GM23248 (cell line): Measurements from ENCODE around the gene PIK3C2B. TPM values are rescaled to one million over a fixed set of nuclear protein-coding genes. Genes with fewer than 3 reads are reported as not detected.

Source experiments
- DNase-seq: peaks from one replicate; pipeline ENCODE4 v3.0.0-alpha.2; 2015
- H2AFZ ChIP-seq: fragments of 200-600 bp; sonication (generic); 2 replicates; pipeline ENCODE4 v1.6.1; 2016; ENCODE audit warnings: antibody characterized with exemption
- H3F3A ChIP-seq: fragments of 200-600 bp; sonication (generic); 2 replicates; pipeline ENCODE4 v1.6.1; 2016; ENCODE audit warnings: mild to moderate bottlenecking, antibody characterized with exemption, mixed run types; ENCODE audit not compliant: insufficient read depth
- H3K27ac ChIP-seq: fragments of 200-600 bp; sonication (generic); 2 replicates; pipeline ENCODE4 v1.5.1; 2016; ENCODE audit warnings: mild to moderate bottlenecking
- H3K27me3 ChIP-seq: fragments of 200-600 bp; sonication (generic); replicated peaks from 2 replicates; pipeline ENCODE4 v1.6.1; 2016; ENCODE audit warnings: mild to moderate bottlenecking; ENCODE audit not compliant: insufficient read depth
- H3K36me3 ChIP-seq: fragments of 200-600 bp; sonication (generic); 2 replicates; pipeline ENCODE4 v1.6.1; 2016; ENCODE audit warnings: low read depth, mild to moderate bottlenecking
- H3K4me1 ChIP-seq: fragments of 200-600 bp; sonication (generic); 2 replicates; pipeline ENCODE4 v1.6.1; 2016; ENCODE audit warnings: mild to moderate bottlenecking; ENCODE audit not compliant: insufficient read depth
- H3K4me2 ChIP-seq: fragments of 200-600 bp; sonication (generic); one replicate; pipeline ENCODE4 v1.6.1; 2016; ENCODE audit warnings: mild to moderate bottlenecking; ENCODE audit not compliant: unreplicated experiment
- H3K4me3 ChIP-seq: fragments of 200-600 bp; sonication (generic); 2 replicates; pipeline ENCODE4 v1.5.1; 2016; ENCODE audit warnings: mild to moderate bottlenecking
- H3K79me2 ChIP-seq: fragments of 200-600 bp; sonication (generic); 2 replicates; pipeline ENCODE4 v1.6.1; 2016; ENCODE audit warnings: mild to moderate bottlenecking; ENCODE audit not compliant: insufficient read depth
- H3K9ac ChIP-seq: fragments of 200-600 bp; sonication (generic); 2 replicates; pipeline ENCODE4 v1.6.1; 2016; ENCODE audit warnings: mild to moderate bottlenecking
- H3K9me2 ChIP-seq: fragments of 200-600 bp; sonication (generic); 2 replicates; pipeline ENCODE4 v1.6.1; 2016; ENCODE audit warnings: mixed run types, mild to moderate bottlenecking, moderate library complexity; ENCODE audit not compliant: insufficient read depth
- H3K9me3 ChIP-seq: fragments of 200-600 bp; sonication (generic); one replicate; pipeline ENCODE4 v1.6.1; 2017; ENCODE audit warnings: low read depth
- H4K20me1 ChIP-seq: fragments of 200-600 bp; sonication (generic); 2 replicates; pipeline ENCODE4 v1.6.0; 2016; ENCODE audit not compliant: insufficient read depth
- EZH2 ChIP-seq: fragments of 200-600 bp; sonication (generic); IDR thresholded peaks from 2 replicates; pipeline ENCODE4 v1.6.1; 2018; ENCODE audit warnings: antibody characterized with exemption, mild to moderate bottlenecking; ENCODE audit not compliant: insufficient read depth, poor library complexity, severe bottlenecking
- EZH2phosphoT487 ChIP-seq: fragments of 200-600 bp; sonication (generic); IDR thresholded peaks from 2 replicates; pipeline ENCODE4 v1.6.1; 2018; ENCODE audit warnings: antibody characterized with exemption, moderate library complexity, mild to moderate bottlenecking, low read depth; ENCODE audit not compliant: insufficient read depth
- WGBS, 2 experiments: methylation state at CpG; one replicate each; pipeline ENCODE4 v1.1.6; 2015 to 2017; ENCODE audit warnings: low lambda C conversion rate in 2 of 2, low coverage in 1 of 2; ENCODE audit errors: missing lambda C conversion rate in 2 of 2; 5-methylcytosine and 5-hydroxymethylcytosine counted together
- in situ Hi-C: fragments of 300-500 bp; cut with MboI; formaldehyde crosslinking; loops from 2 replicates; pipeline ENCODE4 v1.15.0; 2020
- polyA plus RNA-seq: library from polyadenylated mRNA; unstranded; fragments of >200 nt; fragmentation: Nextera tagmentation; extraction: Ambion mirVana; gene quantifications from 2 replicates; pipeline ENCODE4 v1.2.1, GENCODE V29; 2016
- total RNA-seq: library from RNA; depleted of rRNA; stranded (reverse); fragments of >200 nt; shearing (Covaris generic); gene quantifications from 2 replicates; pipeline ENCODE4 v1.2.3, GENCODE V29; 2014

PIK3C2B gene
- total and polyA plus RNA-seq, 2 experiments from 2014 or later: 0.20 to 0.76 TPM

DNA sequence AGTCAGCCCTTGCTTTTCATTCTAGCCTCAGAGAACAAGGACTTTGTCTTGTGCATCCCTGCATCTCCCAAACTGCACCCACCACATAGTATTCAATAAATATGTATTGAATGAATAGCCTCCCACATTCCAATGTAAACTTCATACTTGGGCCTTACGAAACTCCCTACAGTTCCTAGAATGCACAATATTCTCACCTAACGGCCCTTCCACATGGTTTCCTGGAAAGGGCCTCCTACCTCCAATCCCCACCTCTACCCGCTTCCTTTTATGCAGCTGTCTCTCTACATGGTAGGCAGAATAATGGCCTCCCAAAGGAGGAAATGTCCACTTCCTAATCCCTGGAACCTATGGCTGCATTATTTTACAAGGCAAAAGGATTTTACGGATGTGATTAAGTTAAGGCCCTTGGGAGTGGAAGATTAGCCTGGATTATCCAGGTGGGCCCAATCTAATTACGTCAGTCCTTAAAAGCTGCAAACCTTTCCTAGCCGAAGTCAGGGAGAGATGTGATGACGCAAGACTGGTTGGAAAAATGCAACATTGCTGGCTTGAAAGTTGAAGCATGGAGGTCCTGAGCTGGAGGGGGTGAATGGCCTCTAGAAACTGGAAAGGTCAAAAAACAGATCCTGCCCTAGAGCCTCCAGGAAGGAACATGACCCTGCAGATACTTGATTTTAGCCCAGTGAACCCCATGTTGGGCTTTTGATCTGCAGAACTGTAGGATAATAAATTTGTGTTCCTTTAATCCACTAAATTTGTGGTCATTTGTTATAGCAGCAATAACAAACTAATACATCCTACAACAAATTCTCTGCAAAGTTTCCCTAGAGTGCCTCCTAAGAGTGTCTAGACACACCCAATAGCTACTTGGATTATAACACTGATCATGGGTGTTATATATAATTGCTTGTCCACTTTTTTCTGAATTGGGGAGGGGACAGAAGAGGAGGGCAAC, 5.2 kb upstream of the PIK3C2B start:
- peaks cover 6% of the 10 kb centered on the region; the same call in 1 of the 2 replicates for H3K4me1 ChIP-seq
- peaks cover 7% of the 10 kb centered on the region; the same call in 1 of the 2 replicates for H3F3A ChIP-seq
- in situ Hi-C loops: loop anchor here (10.0 kb wide), 1 partner anchor 55 kb away; no protein-coding TSS in a partner anchor
- H3K4me3 ChIP-seq: no peak overlapping the region
- WGBS, 2 experiments: 82 to 85% methylated on average over 7 of the region's 7 CpGs
- H3K79me2 ChIP-seq: no peaks in the 10 kb centered on the region
- H2AFZ ChIP-seq: no peak overlapping the region
- H3K27me3 ChIP-seq: 0 out of 2 replicates have a peak, but pooled peaks cover 8% of the 10 kb centered on the region
- DNase-seq: no peak
- no peaks in the 10 kb centered on the region for H3K9me3 ChIP-seq
- H3K27ac ChIP-seq: no peak overlapping the region
- H4K20me1 ChIP-seq: no peaks in the 10 kb centered on the region
- no peak for TF ChIP-seq EZH2
- TF ChIP-seq EZH2phosphoT487: no peak
- no peaks in the 10 kb centered on the region for H3K9me2 ChIP-seq
- H3K36me3 ChIP-seq: no peaks in the 10 kb centered on the region
- no peak overlapping the region for H3K4me2 ChIP-seq
- no peak overlapping the region for H3K9ac ChIP-seq

- Histone ChIP-seq H3F3A (peaks cover 8% of the 10 kb centered on the region; the same call in 1 of the 2 replicates), H3K79me2 (no peaks in the 10 kb centered on the region), H3K4me1 (peaks cover 7% of the 10 kb centered on the region; the same call in 1 of the 2 replicates), H3K9ac (no peak overlapping the region), H3K9me2 (no peaks in the 10 kb centered on the region), H3K9me3 (no peaks in the 10 kb centered on the region), H3K4me2 (no peak overlapping the region), H3K27ac (no peak overlapping the region), H4K20me1 (no peaks in the 10 kb centered on the region), H3K36me3 (no peaks in the 10 kb centered on the region), H3K27me3 (0 out of 2 replicates have a peak, but pooled peaks cover 8% of the 10 kb centered on the region), H3K4me3 (no peak overlapping the region), H2AFZ (no peak overlapping the region)
- 58% methylated on average over 3 of the region's 3 CpGs for WGBS, 2 experiments
- TF ChIP-seq EZH2: no peak
- no peak for TF ChIP-seq EZH2phosphoT487
- in situ Hi-C loops: no loop called here
- no peak for DNase-seq
These were observed 4.4 kb upstream of the PIK3C2B start for GRCh38 chr1:204498981-204499380.

GRCh38 chr1:204495777-204496176, 1.2 kb upstream of the PIK3C2B start:
- no peak overlapping the region for H3K4me2 ChIP-seq
- WGBS, 2 experiments: 71% methylated on average over 6 of the region's 6 CpGs
- H3K79me2 ChIP-seq: no peaks in the 10 kb centered on the region
- no peaks in the 10 kb centered on the region for H3K36me3 ChIP-seq
- H3F3A ChIP-seq: peaks cover 8% of the 10 kb centered on the region; the same call in 1 of the 2 replicates
- peaks cover 14% of the 10 kb centered on the region for H3K4me1 ChIP-seq
- no peak overlapping the region for H3K27ac ChIP-seq
- no peak for TF ChIP-seq EZH2phosphoT487
- no peak for TF ChIP-seq EZH2
- no peaks in the 10 kb centered on the region for H4K20me1 ChIP-seq
- H3K9me2 ChIP-seq: no peaks in the 10 kb centered on the region
- H3K9ac ChIP-seq: no peak overlapping the region
- no peak overlapping the region for H2AFZ ChIP-seq
- in situ Hi-C loops: no loop called here
- H3K27me3 ChIP-seq: 0 out of 2 replicates have a peak, but pooled peaks cover 8% of the 10 kb centered on the region
- no peak for DNase-seq
- no peaks in the 10 kb centered on the region for H3K9me3 ChIP-seq
- H3K4me3 ChIP-seq: no peak overlapping the region

GRCh38 chr1:204495078-204495753, 611 bp upstream of the PIK3C2B start:
- Histone ChIP-seq H3K4me1 (peaks cover 14% of the 10 kb centered on the region), H3K27me3 (0 out of 2 replicates have a peak, but pooled peaks cover 8% of the 10 kb centered on the region), H3K9me2 (no peaks in the 10 kb centered on the region), H3K9me3 (no peaks in the 10 kb centered on the region), H3K36me3 (no peaks in the 10 kb centered on the region), H3K9ac (peak overlapping the region; percentile 61), H3K79me2 (no peaks in the 10 kb centered on the region), H2AFZ (peak overlapping the region; percentile 85), H3F3A (peaks cover 8% of the 10 kb centered on the region; the same call in 1 of the 2 replicates), H3K4me2 (peak overlapping the region; percentile 80), H4K20me1 (no peaks in the 10 kb centered on the region), H3K4me3 (peak overlapping the region; percentile 75), H3K27ac (no peak overlapping the region)
- in situ Hi-C loops: no loop called here
- DNase-seq: peak; percentile 16
- WGBS, 2 experiments: 10 to 13% methylated on average over 17 of the region's 17 CpGs
- no peak for TF ChIP-seq EZH2phosphoT487
- no peak for TF ChIP-seq EZH2
